Measurements from ENCODE around the gene RPL32. TPM values are rescaled to one million over a fixed set of nuclear protein-coding genes. Genes with fewer than 3 reads are reported as not detected.
A peak's percentile ranks its signal among the peaks of the same experiment; 100 is the strongest.
"Not testable (repeated sequence)": the region's sequence is repeated elsewhere in the genome, so short reads cannot be mapped to it uniquely, and the experiment has no call there.

The RPL32 gene
- polyA plus RNA-seq, 3 donors from 2014 or later: 525 to 1,812 (median 1,173) TPM

DNA sequence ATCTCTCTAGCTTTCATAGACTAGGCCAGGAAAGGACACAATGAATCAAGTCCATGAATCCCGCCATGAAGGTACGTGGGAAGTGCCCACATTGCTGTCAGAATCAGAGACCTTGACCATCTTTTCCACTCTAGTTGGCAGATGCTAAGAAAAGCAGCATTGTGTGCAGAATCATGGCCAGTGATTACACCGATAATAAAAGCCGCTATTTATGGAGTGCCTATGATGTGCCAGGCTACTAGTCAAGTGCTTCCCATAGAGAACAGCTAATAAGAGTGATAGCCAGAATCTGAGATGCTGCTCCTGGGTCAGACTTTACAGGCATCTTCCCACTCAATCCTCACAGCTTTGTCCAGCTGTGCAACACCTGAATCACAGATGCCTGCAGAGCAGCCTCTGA is 13.2 kb upstream of the RPL32 start:
- H3K36me3 Mint-ChIP-seq: no peaks in the 10 kb centered on the region
- H3K27me3 Mint-ChIP-seq (ENCODE audit: low read depth in 3 of 3): peaks cover 4 to 9% (median 5%) of the 10 kb centered on the region in 3 donors
- H3K4me1 Mint-ChIP-seq: no peaks in the 10 kb centered on the region
- no peaks in the 10 kb centered on the region for H3K9me3 Mint-ChIP-seq
- no peak overlapping the region for H3K27ac Mint-ChIP-seq
- no peak for DNase-seq
- H3K4me3 Mint-ChIP-seq: no peak overlapping the region

GRCh38 chr3:12853847-12854246 is 12.5 kb upstream of the RPL32 start:
- not testable (repeated sequence) for H3K4me3 Mint-ChIP-seq; H3K27me3 Mint-ChIP-seq (ENCODE audit: low read depth in 3 of 3); H3K9me3 Mint-ChIP-seq; DNase-seq; H3K4me1 Mint-ChIP-seq; H3K27ac Mint-ChIP-seq; H3K36me3 Mint-ChIP-seq

GRCh38 chr3:12852201-12852600 is 10.8 kb upstream of the RPL32 start:
- no peak overlapping the region for H3K4me3 Mint-ChIP-seq
- no peak for DNase-seq
- peaks cover 2 to 6% (median 3%) of the 10 kb centered on the region in 3 donors for H3K27me3 Mint-ChIP-seq (ENCODE audit: low read depth in 3 of 3)
- H3K4me1 Mint-ChIP-seq: no peaks in the 10 kb centered on the region
- no peaks in the 10 kb centered on the region for H3K9me3 Mint-ChIP-seq
- H3K27ac Mint-ChIP-seq: no peak overlapping the region
- no peaks in the 10 kb centered on the region for H3K36me3 Mint-ChIP-seq

GRCh38 chr3:12845811-12846210 is 4.4 kb upstream of the RPL32 start:
- Mint-ChIP-seq H3K27me3 (ENCODE audit: low read depth in 3 of 3) (peaks cover 0 to 5% (median 4%) of the 10 kb centered on the region in 3 donors), H3K4me1 (peaks cover 8 to 11% of the 10 kb centered on the region in 2 donors), H3K27ac (no peak overlapping the region), H3K36me3 (no peaks in the 10 kb centered on the region), H3K4me3 (no peak overlapping the region), H3K9me3 (no peaks in the 10 kb centered on the region)
- no peak for DNase-seq

GRCh38 chr3:12842469-12842868 is 1.1 kb upstream of the RPL32 start:
- Mint-ChIP-seq H3K4me1 (peaks cover 39 to 44% of the 10 kb centered on the region in 2 donors), H3K4me3 (no peak overlapping the region), H3K36me3 (peaks cover 8 to 20% (median 11%) of the 10 kb centered on the region in 3 donors), H3K9me3 (no peaks in the 10 kb centered on the region), H3K27me3 (ENCODE audit: low read depth in 3 of 3) (peaks cover 0 to 7% (median 6%) of the 10 kb centered on the region in 3 donors), H3K27ac (peak overlapping the region in 5 of 6 donors; percentile 99 to 100 (median 100))
- DNase-seq: no peak

DNA sequence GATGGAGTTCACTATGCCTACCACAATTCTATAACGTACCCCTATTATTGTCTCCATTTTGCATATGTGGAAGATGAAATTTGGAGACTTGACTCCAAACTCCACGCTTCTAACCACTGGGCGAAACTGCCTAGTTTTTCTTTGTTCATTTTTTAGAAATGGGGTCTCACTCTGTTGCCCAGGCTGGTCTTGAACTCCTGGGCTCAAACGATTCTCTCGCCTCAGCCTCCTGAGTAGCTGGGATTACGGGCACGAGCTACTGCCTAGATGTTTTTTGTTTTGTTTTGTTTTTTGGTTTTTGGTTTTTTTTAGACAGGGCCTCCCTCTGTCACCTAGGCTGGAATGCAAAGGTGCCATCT is 584 bp upstream of the RPL32 start:
- Mint-ChIP-seq H3K36me3 (peaks cover 8 to 26% (median 11%) of the 10 kb centered on the region in 3 donors), H3K27me3 (ENCODE audit: low read depth in 3 of 3) (peaks cover 0 to 7% (median 6%) of the 10 kb centered on the region in 3 donors), H3K9me3 (no peaks in the 10 kb centered on the region)

DNA sequence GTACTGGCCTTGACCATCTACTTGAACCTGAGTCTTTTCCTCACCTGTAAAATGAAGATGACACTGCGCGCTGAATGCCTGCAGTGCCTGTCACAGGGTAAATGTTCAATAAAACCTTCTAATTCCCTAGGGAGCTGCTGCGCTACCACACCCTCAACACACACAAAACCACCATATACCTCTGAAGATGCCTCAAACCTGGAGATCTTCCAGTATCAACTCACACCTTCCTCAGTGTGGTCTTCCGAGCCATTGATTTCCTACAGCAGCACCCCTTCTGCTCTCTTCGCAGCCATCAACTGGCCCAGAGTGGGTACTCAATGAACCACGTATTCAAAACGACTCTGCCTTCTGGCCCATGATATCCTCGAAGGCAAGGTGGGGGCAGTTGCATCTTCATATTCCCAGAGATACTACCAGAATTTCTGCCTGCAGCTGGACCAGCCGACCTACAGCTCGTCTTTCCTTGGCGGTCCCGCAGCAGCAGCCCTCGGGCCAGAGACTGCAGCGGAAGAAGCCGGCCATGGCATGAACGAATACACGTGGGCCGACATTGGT is 695 bp downstream of the RPL32 start:
- peaks cover 50 to 55% of the 10 kb centered on the region in 2 donors for H3K4me1 Mint-ChIP-seq
- peak overlapping the region; percentile 99 to 100 (median 100) for H3K27ac Mint-ChIP-seq
- H3K4me3 Mint-ChIP-seq: peak overlapping the region; percentile 95 to 99 (median 96)
- no peaks in the 10 kb centered on the region for H3K9me3 Mint-ChIP-seq
- peaks cover 0 to 7% (median 6%) of the 10 kb centered on the region in 3 donors for H3K27me3 Mint-ChIP-seq (ENCODE audit: low read depth in 3 of 3)
- peaks cover 8 to 32% (median 11%) of the 10 kb centered on the region in 3 donors for H3K36me3 Mint-ChIP-seq
- DNase-seq: peak in 1 of 3 donors; percentile 12

More for the DNA sequence above, 584 bp upstream of the RPL32 start:
- Mint-ChIP-seq H3K4me1 (peaks cover 45 to 50% of the 10 kb centered on the region in 2 donors), H3K4me3 (peak overlapping the region; percentile 95 to 99 (median 96)), H3K27ac (peak overlapping the region; percentile 99 to 100 (median 100))
- no peak for DNase-seq

DNA sequence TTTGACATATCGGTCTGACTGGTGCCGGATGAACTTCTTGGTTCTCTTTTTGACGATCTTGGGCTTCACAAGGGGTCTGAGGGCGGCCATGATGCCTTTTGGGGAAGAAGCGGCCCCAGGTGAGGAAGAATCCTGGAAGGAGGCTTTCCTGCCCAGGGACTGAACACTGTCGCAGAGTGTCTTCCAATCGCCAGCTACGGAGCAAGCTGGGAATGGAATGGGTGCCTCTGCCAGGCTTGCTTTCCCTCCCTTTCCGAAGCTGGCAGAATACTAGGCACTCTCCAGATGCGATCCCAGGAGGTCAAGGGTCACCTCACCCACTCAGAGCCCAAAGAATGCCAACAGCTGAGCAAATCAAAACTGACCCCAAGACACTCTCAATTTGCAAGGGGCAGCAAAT is 1.2 kb downstream of the RPL32 start:
- peaks cover 51 to 55% of the 10 kb centered on the region in 2 donors for H3K4me1 Mint-ChIP-seq
- H3K27me3 Mint-ChIP-seq (ENCODE audit: low read depth in 3 of 3); DNase-seq; H3K9me3 Mint-ChIP-seq: not testable (repeated sequence)
- H3K36me3 Mint-ChIP-seq: peaks cover 8 to 34% (median 11%) of the 10 kb centered on the region in 3 donors
- H3K4me3 Mint-ChIP-seq: peak overlapping the region; percentile 95 to 99 (median 96)
- peak overlapping the region; percentile 99 to 100 (median 100) for H3K27ac Mint-ChIP-seq

DNA sequence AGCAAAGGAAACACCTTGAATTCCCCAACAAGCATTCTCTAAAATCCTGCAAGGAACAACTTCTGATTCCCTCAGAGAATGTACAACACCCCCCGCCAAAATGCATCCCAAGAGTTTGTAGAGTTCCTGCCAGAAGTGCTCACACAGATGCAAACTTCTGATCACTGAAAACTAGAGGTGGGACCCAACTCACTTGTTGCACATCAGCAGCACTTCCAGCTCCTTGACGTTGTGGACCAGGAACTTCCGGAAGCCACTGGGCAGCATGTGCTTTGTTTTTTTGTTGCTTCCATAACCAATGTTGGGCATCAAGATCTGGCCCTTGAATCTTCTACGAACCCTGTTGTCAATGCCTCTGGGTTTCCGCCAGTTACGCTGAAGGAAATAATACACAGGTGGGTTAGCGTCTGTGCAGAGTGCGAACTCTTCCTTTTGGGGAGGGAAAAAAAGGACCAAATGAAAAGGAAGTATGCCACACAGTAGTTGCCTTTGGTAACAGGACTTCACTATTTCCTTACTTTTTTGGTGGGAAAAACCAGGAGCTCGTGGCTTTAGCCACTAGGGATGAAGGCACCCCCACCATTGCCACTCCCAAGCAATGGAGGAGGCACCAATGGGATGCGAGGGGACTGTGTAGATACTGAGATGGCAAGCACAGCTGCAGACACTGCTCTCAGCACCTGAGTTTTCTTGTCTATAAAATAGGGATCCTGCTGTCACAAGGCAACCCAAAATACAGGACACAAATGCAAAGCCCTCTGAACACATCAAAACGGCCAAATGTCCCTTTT is 2.0 kb downstream of the RPL32 start:
- Mint-ChIP-seq H3K27me3 (ENCODE audit: low read depth in 3 of 3) (peaks cover 0 to 7% (median 6%) of the 10 kb centered on the region in 3 donors), H3K36me3 (peaks cover 8 to 38% (median 11%) of the 10 kb centered on the region in 3 donors), H3K9me3 (no peaks in the 10 kb centered on the region), H3K4me1 (peaks cover 51 to 55% of the 10 kb centered on the region in 2 donors), H3K27ac (peak overlapping the region; percentile 99 to 100 (median 100)), H3K4me3 (peak overlapping the region; percentile 95 to 99 (median 96))
- no peak for DNase-seq

- no peak for DNase-seq
- Mint-ChIP-seq H3K36me3 (peaks cover 8 to 44% (median 11%) of the 10 kb centered on the region in 3 donors), H3K27me3 (ENCODE audit: low read depth in 3 of 3) (peaks cover 0 to 7% (median 6%) of the 10 kb centered on the region in 3 donors), H3K27ac (peak overlapping the region; percentile 13 to 100 (median 44)), H3K4me3 (peak overlapping the region; percentile 5 to 99 (median 95)), H3K4me1 (peaks cover 51 to 55% of the 10 kb centered on the region in 2 donors), H3K9me3 (no peaks in the 10 kb centered on the region)
These were observed 3.0 kb downstream of the RPL32 start for GRCh38 chr3:12838179-12838965.

DNA sequence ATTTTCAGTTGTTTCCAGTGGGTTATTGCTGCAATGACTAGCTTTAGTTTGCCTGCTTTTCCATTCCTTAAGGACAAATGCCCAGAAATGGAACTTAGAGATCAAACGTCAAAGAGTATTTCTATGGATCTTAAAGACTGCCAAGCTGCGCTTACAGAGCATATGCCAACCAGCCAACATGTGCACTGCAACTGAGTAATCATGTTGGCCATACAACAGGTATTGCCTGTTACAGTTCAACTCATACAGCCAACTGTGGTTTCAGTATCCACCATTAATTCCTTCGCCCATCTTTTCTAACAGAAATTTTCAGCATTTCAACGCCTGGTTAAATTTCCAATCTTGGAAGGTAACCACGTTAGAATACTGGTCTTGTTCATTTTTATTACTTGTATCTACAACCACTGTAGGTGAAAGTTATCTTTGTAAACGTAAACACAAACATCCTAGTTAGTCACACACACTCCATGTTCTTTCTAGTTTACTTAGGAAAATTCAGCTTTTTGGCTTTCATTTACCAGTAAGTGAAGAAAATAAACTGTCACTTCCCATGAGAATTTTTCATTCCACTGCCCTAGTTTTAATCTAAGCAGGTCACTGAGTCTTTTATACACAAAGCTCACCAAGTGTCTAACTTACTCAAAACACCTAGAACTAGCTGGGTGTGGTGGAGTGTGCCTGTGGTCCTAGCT is 3.9 kb downstream of the RPL32 start:
- Mint-ChIP-seq H3K27me3 (ENCODE audit: low read depth in 3 of 3) (peaks cover 0 to 7% (median 6%) of the 10 kb centered on the region in 3 donors), H3K36me3 (peaks cover 8 to 49% (median 11%) of the 10 kb centered on the region in 3 donors), H3K4me3 (no peak overlapping the region), H3K9me3 (no peaks in the 10 kb centered on the region), H3K4me1 (peaks cover 51 to 55% of the 10 kb centered on the region in 2 donors), H3K27ac (peak overlapping the region in 2 of 6 donors; percentile 0 to 52)
- no peak for DNase-seq

DNA sequence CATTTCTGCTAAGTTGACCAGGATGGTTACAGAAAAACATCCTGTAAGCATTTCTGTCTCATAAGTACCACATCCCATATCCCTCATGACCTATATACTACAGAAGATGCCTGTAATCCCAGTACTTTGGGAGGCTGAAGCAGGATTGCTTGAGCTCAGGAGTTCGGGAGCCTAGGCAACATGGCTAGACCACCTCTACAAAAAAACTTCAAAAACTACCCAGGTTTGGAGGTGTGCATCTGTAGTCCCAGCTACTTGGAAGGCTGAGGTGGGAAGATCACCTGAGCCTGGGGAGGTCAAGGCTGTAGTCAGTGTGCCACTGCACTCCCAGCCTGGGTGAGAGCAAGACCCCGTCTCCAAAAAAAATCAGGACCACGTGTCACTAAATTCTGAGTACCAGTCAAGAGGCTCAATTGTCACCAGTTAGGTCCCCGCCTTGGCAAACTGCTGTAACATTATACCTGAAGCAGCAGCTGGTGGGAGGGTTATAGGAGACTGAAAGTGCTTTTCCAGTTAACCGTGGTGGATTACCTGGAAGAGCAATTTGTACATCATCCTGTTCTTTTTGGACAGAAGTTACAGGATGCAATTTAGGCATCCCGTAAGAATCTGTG is 6.2 kb downstream of the RPL32 start:
- peaks cover 0 to 4% (median 2%) of the 10 kb centered on the region in 3 donors for H3K27me3 Mint-ChIP-seq (ENCODE audit: low read depth in 3 of 3)
- no peaks in the 10 kb centered on the region for H3K9me3 Mint-ChIP-seq
- H3K27ac Mint-ChIP-seq: peak overlapping the region in 3 of 6 donors; percentile 11 to 53 (median 19)

More for the DNA sequence above, 6.2 kb downstream of the RPL32 start:
- Mint-ChIP-seq H3K36me3 (peaks cover 8 to 57% (median 11%) of the 10 kb centered on the region in 3 donors), H3K4me1 (peaks cover 36 to 38% of the 10 kb centered on the region in 2 donors), H3K4me3 (no peak overlapping the region)
- no peak for DNase-seq
